DMS79 treated with DMSO at 0.1 percent for 48 hours (cell line): ENCODE results near the gene C17orf100.

Source experiments
- DNase-seq: peaks from one replicate; lab custom pipeline; 2025; lab: John Stamatoyannopoulos, UW

C17orf100 gene

GRCh38 chr17:6669479-6670212 is 18.1 kb downstream of the C17orf100 start:
- no peak for DNase-seq

DNA sequence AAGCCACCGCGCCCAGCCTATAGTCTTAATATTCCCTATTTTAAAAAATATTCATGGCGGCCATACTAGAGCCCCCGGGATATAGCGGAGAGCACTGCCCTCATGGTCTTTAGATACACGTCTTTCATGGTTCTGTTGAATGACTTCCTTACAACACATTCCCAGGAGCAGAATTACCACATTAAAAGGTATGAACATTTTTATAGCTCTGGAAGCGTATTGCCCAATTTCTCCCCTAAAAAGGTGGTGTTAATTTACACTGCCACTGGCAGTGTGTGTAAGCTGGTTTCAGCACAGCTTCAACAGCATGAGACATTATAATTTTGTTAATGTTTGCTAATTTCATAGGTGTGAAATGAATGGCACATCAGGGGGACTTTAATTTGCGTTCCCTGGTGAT is 19.0 kb downstream of the C17orf100 start:
- DNase-seq: no peak

DNA sequence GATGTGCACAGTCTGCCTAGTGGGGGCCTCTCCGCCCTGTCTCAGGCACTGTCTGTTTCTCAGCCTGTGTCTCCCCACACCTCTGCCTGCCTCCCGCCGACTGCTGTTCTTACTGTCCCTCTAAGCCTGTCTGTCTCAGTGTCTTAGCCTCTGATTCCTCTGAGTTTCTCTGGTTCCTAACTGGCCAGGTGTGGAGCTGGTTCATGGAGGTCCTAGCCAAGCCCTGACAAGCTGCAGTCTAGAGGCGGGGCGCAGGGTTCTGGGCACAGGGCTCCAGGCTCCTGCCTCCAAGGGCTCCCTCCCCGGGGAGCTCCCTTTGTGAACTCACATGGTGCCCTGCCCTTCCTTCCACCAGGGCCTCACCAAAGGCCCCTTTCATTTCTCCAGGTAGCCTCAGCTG is 19.4 kb downstream of the C17orf100 start:
- DNase-seq: no peak

- DNase-seq: no peak
Observed at GRCh38 chr17:6671431-6671830, 19.9 kb downstream of the C17orf100 start.

- no peak for DNase-seq
Observed at GRCh38 chr17:6674586-6674985, 23.0 kb downstream of the C17orf100 start.

GRCh38 chr17:6675201-6675825 is 23.8 kb downstream of the C17orf100 start:
- DNase-seq: no peak

DNA sequence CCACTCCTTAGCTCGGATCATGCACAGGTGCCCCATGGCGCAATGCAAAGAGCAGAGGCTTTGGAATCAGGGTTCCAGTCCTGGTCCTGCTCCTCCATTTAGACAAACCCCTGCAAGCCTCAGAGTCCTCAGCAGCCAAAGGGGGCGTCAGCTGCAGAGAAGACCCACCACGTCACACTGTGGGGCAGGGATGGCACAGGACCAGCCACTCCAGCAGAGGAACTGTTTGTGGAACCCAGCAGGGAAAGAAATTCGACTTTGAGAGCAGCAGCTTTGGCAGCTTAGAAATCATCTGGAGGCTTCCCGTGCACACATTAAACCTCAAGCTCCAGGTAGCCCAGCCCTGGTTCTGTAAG is 25.2 kb downstream of the C17orf100 start:
- DNase-seq: no peak

DNA sequence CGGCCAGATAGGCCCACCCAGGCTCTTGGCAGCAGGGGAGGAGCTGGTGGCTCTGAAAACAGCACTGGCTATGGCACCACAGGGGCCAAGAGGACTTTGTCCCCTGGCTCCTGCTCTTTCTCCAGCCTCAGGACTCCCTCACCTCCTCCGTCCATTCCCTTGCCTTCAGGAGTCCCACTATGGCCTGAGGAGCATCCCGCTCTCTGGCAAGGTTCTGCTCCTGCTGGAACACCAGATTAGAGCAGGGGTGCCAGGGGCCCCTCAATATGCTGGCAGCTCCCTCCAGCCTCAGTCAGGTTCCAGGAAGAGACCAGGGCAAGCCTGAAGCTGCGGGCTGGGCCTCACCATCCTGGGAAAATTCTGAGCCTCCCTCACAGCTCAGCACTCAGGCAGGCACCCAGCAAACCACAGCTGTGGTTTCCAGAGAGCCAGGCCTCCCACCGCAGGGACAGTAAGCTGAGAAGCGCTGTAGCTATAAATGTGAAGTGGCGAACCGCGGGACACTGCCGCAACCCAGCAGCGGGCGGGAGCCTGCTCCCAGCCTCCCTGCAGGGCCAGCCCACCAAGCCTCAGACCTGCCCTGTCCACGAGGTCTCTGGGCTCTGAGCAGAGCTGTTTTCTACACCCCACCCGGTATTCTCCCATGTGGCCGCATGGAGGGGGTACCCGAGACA is 25.7 kb downstream of the C17orf100 start:
- DNase-seq: no peak

GRCh38 chr17:6677946-6678345 is 26.4 kb downstream of the C17orf100 start:
- no peak for DNase-seq

- no peak for DNase-seq
Observed at GRCh38 chr17:6679241-6679640, 27.7 kb downstream of the C17orf100 start.

- DNase-seq: no peak
Observed at GRCh38 chr17:6681176-6681575, 29.6 kb downstream of the C17orf100 start.

- DNase-seq: no peak
Observed at GRCh38 chr17:6681671-6682070, 30.1 kb downstream of the C17orf100 start.

DNA sequence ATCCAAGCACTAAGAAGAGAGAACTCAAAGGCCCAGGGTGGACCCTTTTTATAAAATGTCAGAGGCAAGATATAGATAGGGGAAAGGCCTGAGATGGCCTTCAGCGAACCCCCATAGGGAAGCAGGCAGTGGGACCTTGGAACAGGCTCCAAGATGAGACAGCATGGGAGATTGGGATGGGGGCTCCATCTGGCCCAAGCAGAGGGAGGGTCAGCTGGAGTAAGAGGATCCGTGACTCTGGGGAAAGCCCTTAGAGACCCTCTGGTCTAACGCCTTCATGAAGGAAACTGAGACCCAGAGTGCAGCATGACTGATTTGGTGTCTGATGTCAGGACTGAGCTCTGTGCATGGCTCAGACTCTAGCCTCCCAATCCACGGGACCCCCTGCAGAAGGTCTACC is 30.8 kb downstream of the C17orf100 start:
- no peak for DNase-seq

DNA sequence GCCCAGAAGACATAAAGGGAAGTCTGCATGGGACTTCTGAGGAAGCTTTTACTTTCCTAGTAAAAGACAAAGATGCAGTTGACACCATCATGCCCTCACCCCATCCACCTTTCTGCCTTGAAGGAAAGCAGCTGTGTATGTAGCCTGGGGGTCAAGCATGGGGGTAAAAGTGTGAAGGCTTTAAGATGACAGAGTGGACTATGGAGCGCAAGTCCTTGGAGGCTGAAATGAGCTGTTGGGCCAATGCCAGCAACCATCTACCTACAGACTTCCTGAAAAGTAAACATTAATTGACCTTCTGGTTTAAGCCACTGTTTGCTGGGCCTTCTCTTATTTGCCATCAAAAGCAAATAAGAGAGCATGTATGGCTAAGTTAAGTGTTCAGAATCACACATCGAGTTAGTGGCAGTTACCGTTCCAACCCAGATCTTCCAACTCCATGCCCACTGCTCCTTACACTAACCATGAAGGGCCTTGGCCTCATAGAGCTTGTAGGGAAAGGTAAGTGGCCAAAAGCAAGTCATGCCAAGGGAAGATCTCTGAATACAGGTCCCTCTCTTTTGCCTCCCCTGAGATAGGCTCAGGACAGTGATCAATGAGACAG is 31.6 kb downstream of the C17orf100 start:
- DNase-seq: no peak

- DNase-seq: no peak
Observed at GRCh38 chr17:6683730-6684459, 32.3 kb downstream of the C17orf100 start.

- DNase-seq: no peak
Observed at GRCh38 chr17:6684460-6684783, 32.9 kb downstream of the C17orf100 start.

GRCh38 chr17:6684881-6685767 is 33.6 kb downstream of the C17orf100 start:
- no peak for DNase-seq

GRCh38 chr17:6686026-6686425 is 34.5 kb downstream of the C17orf100 start:
- DNase-seq: no peak

- no peak for DNase-seq
Observed at GRCh38 chr17:6688944-6689343, 37.4 kb downstream of the C17orf100 start.

- DNase-seq: no peak
Observed at GRCh38 chr17:6690641-6691040, 39.1 kb downstream of the C17orf100 start.

GRCh38 chr17:6691546-6691945 is 40.0 kb downstream of the C17orf100 start:
- no peak for DNase-seq
